Choroid plexus epithelial cell (primary cell): ENCODE results near the gene SMARCD3.

Source experiments
- DNase-seq: peaks from one replicate; pipeline ENCODE4 v3.0.0-alpha.2; 2010; ENCODE audit warnings: low read depth
- H3K4me3 ChIP-seq: 2 replicates; pipeline ENCODE4 v1.5.1; 2011; ENCODE audit warnings: low read depth, mild to moderate bottlenecking, control low read depth, low read length, moderate library complexity
- CTCF ChIP-seq: conservative IDR thresholded peaks from 2 replicates; pipeline ENCODE4 v1.5.1; 2011; ENCODE audit warnings: low read depth, mild to moderate bottlenecking, control low read depth, inconsistent platforms, low read length, moderate library complexity

SMARCD3 gene

GRCh38 chr7:151215396-151215795, 33.1 kb downstream of the SMARCD3 start:
- H3K4me3 ChIP-seq, result no peak overlapping the region
- TF ChIP-seq CTCF, result no peak
- DNase-seq, result no peak

DNA sequence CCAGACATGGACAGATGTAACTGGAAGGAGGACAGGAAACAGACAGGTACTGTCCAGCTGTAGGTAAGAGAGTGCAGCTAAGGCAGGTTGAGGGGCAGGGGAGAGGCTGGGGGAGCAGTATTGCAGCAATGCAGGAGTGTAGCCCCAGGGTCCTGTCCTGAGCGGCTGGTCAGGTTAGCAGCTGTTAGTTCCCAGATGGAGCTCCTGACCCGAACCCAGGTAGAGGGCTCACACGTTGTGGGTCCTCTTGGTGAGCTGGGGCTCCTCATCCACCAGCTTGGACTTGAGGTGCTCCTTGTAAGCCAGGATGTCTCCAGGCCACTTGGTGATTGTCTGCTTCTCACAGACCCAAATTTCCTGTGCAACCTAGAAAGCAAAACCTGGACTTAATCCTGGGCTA, 34.7 kb downstream of the SMARCD3 start:
- TF ChIP-seq CTCF, result no peak
- no peak overlapping the region for H3K4me3 ChIP-seq
- no peak for DNase-seq

DNA sequence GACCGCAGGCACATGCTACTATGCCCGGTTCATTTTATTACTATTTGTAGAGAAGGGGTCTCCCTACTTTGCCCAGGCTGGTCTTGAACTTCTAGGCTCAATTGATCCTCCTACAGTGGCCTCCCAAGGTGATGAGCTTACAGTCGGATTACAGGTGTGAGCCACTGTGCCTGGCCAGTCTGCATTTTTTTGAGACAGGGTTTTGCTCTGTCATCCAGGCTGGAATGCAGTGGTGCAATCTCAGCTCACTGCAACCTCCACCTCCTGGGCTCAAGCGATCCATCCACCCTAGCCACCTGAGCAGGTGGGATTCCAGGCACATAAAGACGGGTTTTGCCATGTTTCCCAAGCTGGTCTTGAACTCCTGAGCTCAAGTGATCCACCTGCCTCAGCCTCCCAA, 35.9 kb downstream of the SMARCD3 start:
- H3K4me3 ChIP-seq, result no peak overlapping the region
- no peak for DNase-seq
- TF ChIP-seq CTCF, result no peak

DNA sequence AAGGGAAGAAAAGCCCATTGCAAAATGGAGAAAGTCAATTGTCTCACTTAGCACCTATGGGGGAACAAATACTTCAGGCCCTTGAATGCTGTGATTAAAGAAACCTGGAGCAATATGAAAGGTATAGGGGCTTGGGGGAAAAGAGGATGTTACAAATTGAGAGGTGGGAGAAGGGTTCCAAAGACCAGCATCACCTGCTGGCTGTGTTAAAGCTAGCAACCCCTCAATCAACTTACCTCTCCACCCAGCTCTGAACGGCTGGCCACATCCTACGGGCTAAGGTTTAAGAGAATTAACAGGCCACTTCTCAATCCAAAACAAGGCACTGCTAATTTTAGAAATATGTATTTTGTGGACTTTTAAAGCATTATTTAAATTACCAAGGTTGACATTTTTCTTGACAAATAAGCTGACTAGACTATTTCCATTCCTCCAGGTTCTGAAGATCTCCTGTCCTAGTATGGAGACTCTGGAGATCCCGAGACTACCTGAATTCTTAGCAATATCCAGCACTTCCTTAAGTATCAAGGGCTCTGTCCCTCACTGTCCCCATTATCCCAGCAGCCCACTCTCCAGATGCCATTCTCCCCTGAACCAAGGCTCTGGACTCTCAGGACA, 37.2 kb downstream of the SMARCD3 start:
- DNase-seq, result no peak
- H3K4me3 ChIP-seq, result no peak overlapping the region
- TF ChIP-seq CTCF, result no peak

DNA sequence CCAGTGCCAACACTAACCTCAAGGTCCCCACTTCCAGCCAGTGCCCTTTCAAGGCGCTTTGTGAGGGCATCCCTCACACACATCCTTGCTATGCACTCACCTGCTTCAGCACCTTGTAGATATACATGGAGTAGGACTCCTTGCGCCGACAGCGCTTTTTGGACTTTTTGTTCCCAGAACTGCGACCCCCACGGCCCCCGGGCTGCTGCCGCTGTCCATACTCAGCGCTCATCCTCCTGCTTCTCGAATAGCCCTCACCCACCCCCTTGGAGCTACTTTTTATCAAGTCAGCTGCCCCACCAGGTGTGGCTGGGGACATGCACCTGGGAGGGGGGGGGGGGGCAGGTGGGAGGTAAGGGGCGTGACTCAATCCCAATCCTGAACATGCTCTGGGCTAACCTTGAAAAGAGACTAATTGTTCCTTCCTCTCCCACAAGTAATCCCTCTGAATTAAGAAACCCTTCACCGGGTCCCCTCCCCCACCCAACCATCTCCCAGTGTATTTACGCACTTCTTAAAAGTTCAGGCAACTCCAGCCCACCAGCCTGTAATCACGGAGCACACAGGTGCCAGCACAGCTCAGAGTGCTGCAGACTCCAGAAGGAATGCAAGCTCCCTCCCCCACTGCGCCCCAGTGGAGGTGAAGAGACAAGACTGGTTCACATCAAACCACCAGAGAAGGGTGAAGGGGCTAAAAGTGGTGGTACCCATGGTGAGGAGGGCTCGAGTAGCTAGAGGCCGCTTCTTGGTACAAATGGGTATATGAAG, 38.2 kb downstream of the SMARCD3 start, which contains the start of gene H2BK1:
H2BK1 (minus strand) TSS at position 402 of the 768 bp plus-strand sequence; CDS start at position 232, 170 bp downstream.
- H3K4me3 ChIP-seq, result no peak within 1 kb of the TSS
- DNase-seq, result no peak
- no peak for TF ChIP-seq CTCF

GRCh38 chr7:151209588-151209987, 38.9 kb downstream of the SMARCD3 start:
- TF ChIP-seq CTCF, result no peak
- no peak overlapping the region for H3K4me3 ChIP-seq
- DNase-seq, result no peak

- DNase-seq, result no peak
- H3K4me3 ChIP-seq, result no peak overlapping the region
- TF ChIP-seq CTCF, result no peak
Measured at GRCh38 chr7:151208253-151208862, 40.1 kb downstream of the SMARCD3 start.
